ENCODE measurements around the gene POU4F3.
A peak's percentile ranks its signal among the peaks of the same experiment; 100 is the strongest.
"Not testable (repeated sequence)": the region's sequence is repeated elsewhere in the genome, so short reads cannot be mapped to it uniquely, and the experiment has no call there.

POU4F3 gene, protein sequence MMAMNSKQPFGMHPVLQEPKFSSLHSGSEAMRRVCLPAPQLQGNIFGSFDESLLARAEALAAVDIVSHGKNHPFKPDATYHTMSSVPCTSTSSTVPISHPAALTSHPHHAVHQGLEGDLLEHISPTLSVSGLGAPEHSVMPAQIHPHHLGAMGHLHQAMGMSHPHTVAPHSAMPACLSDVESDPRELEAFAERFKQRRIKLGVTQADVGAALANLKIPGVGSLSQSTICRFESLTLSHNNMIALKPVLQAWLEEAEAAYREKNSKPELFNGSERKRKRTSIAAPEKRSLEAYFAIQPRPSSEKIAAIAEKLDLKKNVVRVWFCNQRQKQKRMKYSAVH

DNA sequence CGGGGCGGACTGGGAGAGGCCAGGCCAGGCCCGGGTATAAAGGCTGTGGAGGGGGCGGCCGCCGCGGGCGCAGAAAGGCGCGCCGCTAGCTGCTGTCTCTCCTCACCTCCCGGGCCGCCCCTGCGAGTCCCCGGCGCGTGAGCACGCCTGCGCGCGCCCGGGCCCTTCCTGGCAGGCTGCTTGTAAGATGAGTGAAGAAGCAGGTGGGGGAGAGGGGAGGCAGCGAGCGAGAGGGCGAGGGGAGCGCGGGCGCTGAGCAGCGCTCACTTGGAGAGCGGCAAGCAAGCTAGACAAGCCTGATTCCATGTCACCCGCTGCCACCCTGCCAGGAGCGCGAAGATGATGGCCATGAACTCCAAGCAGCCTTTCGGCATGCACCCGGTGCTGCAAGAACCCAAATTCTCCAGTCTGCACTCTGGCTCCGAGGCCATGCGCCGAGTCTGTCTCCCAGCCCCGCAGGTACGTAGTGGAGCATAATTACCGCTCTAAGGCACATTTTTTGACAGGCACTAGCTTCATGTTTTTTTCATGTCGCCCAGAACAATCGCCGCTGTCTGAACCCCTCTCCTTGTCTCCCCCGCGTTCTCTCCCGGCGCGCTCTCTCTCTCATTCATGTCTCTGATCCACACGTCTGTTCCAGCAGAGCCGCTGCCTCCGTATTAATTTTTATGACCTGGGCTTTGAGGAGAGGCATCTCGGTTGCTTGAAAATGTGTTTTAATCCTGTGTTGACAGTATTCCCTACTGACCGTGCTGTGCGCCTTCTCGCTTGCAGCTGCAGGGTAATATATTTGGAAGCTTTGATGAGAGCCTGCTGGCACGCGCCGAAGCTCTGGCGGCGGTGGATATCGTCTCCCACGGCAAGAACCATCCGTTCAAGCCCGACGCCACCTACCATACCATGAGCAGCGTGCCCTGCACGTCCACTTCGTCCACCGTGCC lies at the start of gene POU4F3:
Gene POU4F3 (plus strand): TSS at position 66 of the 941 bp plus-strand sequence. CDS start 274 bp downstream, at position 340.
- in situ Hi-C loops (cut with HindIII; ENCODE audit: low pct_unique_long_range_greater_than_20kb, low sequenced_read_pairs), result no loop called here
- no peak for TF ChIP-seq JUND (IDR thresholded peaks at IDR 0.05; ENCODE audit: low read depth)
- no peak for DNase-seq (ENCODE audit: low read depth in 1 of 2, low spot score in 1 of 2)

DNA sequence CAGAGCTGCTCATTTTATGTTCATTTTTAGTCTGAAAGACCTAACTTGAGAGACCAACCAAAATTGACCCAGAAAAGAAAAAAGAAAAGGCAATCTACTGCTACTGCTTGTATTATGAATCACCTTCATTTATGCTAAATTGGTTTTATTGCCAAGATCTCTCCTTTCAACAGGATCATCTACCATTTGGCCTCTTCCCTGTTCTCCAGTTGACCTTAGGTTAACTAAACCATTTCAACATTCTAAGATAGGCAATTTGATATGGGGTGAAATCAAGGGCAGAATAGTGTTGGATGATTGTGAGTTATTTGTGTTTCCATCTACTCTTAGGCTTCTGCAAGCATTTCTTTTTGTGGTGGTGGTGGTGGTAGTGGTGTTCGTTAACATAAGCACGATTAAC lies 48.3 kb upstream of the POU4F3 start:
- no peak for DNase-seq (ENCODE audit: low read depth in 1 of 2, low spot score in 1 of 2)
- in situ Hi-C loops (cut with HindIII; ENCODE audit: low pct_unique_long_range_greater_than_20kb, low sequenced_read_pairs), result no loop called here
- no peak for TF ChIP-seq JUND (IDR thresholded peaks at IDR 0.05; ENCODE audit: low read depth)

DNA sequence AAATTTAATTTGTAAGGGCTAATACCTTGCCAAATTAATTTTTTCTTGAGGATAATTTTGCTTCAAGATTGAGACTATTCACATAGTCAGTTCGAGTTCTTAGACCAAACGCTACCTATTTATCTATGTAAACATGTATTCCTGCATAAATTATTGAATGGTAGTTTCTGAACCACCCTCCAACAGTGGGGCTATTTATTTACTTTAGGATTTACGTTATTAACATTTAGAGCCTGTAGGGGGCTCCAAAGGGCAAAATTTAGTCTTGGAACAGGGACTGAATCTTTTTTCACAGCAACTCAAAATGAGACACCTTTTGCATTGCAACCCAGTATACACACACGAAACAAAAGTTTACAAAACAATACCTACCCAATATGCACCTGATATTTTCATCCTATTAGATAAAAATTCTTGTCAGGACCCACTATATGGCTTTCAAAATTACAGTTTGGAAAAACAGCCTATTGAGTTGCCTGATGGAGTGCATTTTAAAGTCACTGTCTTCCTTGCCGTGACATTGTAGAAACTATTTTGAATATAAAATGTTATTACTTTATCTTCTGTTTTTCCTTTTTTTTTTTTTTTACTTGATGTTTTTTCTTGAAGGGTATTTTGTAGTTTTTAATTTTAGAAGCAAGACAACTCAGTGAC lies 47.1 kb upstream of the POU4F3 start:
- DNase-seq (ENCODE audit: low read depth in 1 of 2, low spot score in 1 of 2), result peak; percentile 36 to 76
- in situ Hi-C loops (cut with HindIII; ENCODE audit: low pct_unique_long_range_greater_than_20kb, low sequenced_read_pairs), result no loop called here
- TF ChIP-seq JUND (IDR thresholded peaks at IDR 0.05; ENCODE audit: low read depth), result no peak

GRCh38 chr5:146296245-146296644 lies 42.4 kb upstream of the POU4F3 start:
- no peak for TF ChIP-seq JUND (IDR thresholded peaks at IDR 0.05; ENCODE audit: low read depth)
- in situ Hi-C loops (cut with HindIII; ENCODE audit: low pct_unique_long_range_greater_than_20kb, low sequenced_read_pairs), result no loop called here
- DNase-seq (ENCODE audit: low read depth in 1 of 2, low spot score in 1 of 2), result no peak

- in situ Hi-C loops (cut with HindIII; ENCODE audit: low pct_unique_long_range_greater_than_20kb, low sequenced_read_pairs); DNase-seq (ENCODE audit: low read depth in 1 of 2, low spot score in 1 of 2): not testable (repeated sequence)
Measured at GRCh38 chr5:146298920-146299319, 39.7 kb upstream of the POU4F3 start.

DNA sequence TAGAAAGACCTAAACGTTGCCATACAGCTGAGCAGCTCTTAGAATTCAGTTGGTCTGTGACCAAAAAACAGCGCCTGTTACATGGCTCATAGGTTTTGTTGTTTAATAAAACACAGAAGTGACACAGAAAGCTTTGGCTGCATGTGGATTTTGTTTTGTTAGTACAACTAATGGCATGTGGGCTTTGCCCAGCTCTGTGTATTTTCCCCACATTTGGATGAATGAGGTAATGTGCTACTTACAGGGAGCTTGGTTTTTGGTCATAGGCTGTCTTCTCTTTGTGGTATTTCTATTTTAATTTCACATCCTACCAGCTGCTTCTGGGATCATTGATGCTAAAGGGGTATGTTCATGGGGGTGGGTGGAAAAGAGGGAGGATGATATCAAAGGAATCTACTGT lies 37.0 kb upstream of the POU4F3 start:
- in situ Hi-C loops (cut with HindIII; ENCODE audit: low pct_unique_long_range_greater_than_20kb, low sequenced_read_pairs), result no loop called here
- no peak for TF ChIP-seq JUND (IDR thresholded peaks at IDR 0.05; ENCODE audit: low read depth)
- no peak for DNase-seq (ENCODE audit: low read depth in 1 of 2, low spot score in 1 of 2)

DNA sequence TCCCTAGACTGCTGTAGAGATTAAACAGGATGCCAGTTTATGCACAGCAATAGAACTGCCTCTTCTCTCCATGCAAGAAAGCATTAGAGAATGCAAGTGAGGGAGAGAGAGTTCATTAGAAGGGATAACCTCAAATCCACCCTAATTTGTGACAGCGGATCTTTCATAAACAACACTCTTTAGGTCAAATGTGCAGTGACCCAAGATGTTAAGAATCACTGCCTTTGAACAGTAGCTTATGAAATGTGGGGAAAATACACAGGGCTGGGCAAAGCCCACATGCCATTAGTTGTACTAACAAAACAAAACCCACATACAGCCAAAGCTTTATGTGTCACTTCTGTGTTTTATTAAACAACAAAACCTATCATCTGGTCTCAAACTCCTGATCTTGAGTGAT lies 36.2 kb upstream of the POU4F3 start:
- DNase-seq (ENCODE audit: low read depth in 1 of 2, low spot score in 1 of 2), result no peak
- no peak for TF ChIP-seq JUND (IDR thresholded peaks at IDR 0.05; ENCODE audit: low read depth)
- in situ Hi-C loops (cut with HindIII; ENCODE audit: low pct_unique_long_range_greater_than_20kb, low sequenced_read_pairs), result no loop called here

- in situ Hi-C loops (cut with HindIII; ENCODE audit: low pct_unique_long_range_greater_than_20kb, low sequenced_read_pairs), result no loop called here
- no peak for TF ChIP-seq JUND (IDR thresholded peaks at IDR 0.05; ENCODE audit: low read depth)
- no peak for DNase-seq (ENCODE audit: low read depth in 1 of 2, low spot score in 1 of 2)
Measured at GRCh38 chr5:146306838-146307237, 31.8 kb upstream of the POU4F3 start.

DNA sequence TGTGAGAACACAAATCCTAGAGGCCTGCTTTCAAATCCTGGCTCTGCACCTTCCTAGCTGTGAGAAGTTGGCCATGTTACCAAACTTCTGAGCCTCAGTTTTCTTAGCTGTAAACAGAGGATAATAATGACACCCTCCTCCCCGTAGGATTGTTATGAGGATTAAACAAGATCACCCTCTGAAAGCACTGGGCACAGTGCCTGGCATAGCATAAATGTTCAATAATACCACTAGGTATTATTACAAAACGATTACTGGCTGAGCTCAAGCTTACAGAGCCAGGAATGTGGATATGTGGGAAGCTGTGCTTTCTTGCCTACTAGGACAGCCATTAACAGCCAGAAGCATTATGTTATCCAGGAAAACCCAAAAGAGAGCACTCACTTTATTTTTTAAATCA lies 30.8 kb upstream of the POU4F3 start:
- no peak for TF ChIP-seq JUND (IDR thresholded peaks at IDR 0.05; ENCODE audit: low read depth)
- in situ Hi-C loops (cut with HindIII; ENCODE audit: low pct_unique_long_range_greater_than_20kb, low sequenced_read_pairs), result no loop called here
- DNase-seq (ENCODE audit: low read depth in 1 of 2, low spot score in 1 of 2), result no peak

DNA sequence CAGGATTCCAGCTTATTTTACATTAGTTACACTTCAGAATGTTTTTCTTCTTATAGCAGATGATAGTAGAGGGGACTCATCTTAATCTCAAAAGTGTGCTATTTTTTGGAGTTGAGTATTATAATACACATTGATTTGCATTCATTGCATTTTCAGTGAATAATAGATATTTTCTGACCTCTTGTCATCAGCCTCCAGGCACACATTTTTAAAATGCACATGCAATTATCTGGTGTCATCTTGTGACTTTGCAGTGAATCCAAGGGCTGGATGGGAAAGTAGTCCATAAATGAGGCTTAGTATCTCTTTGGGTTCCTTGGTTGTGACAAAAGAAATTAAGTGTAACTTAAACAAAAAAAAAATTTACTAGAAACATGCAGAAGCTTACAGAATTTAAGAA lies 28.1 kb upstream of the POU4F3 start:
- no peak for DNase-seq (ENCODE audit: low read depth in 1 of 2, low spot score in 1 of 2)
- in situ Hi-C loops (cut with HindIII; ENCODE audit: low pct_unique_long_range_greater_than_20kb, low sequenced_read_pairs), result no loop called here
- no peak for TF ChIP-seq JUND (IDR thresholded peaks at IDR 0.05; ENCODE audit: low read depth)

GRCh38 chr5:146311278-146311677 lies 27.4 kb upstream of the POU4F3 start:
- in situ Hi-C loops (cut with HindIII; ENCODE audit: low pct_unique_long_range_greater_than_20kb, low sequenced_read_pairs), result no loop called here
- TF ChIP-seq JUND (IDR thresholded peaks at IDR 0.05; ENCODE audit: low read depth), result no peak

GRCh38 chr5:146313027-146313426 lies 25.6 kb upstream of the POU4F3 start:
- in situ Hi-C loops (cut with HindIII; ENCODE audit: low pct_unique_long_range_greater_than_20kb, low sequenced_read_pairs), result no loop called here
- no peak for TF ChIP-seq JUND (IDR thresholded peaks at IDR 0.05; ENCODE audit: low read depth)
- DNase-seq (ENCODE audit: low read depth in 1 of 2, low spot score in 1 of 2), result no peak

More at GRCh38 chr5:146311278-146311677, 27.4 kb upstream of the POU4F3 start:
- DNase-seq (ENCODE audit: low read depth in 1 of 2, low spot score in 1 of 2), result no peak

GRCh38 chr5:146321571-146321970 lies 17.1 kb upstream of the POU4F3 start:
- no peak for TF ChIP-seq JUND (IDR thresholded peaks at IDR 0.05; ENCODE audit: low read depth)
- DNase-seq (ENCODE audit: low read depth in 1 of 2, low spot score in 1 of 2), result no peak
- in situ Hi-C loops (cut with HindIII; ENCODE audit: low pct_unique_long_range_greater_than_20kb, low sequenced_read_pairs), result no loop called here
